SIG-M5 treated with dmso at 0.1 percent for 504 hours (cell line): Measurements from ENCODE around the gene CCSER1.
"Not testable (repeated sequence)": the region's sequence is repeated elsewhere in the genome, so short reads cannot be mapped to it uniquely, and the experiment has no call there.

Source experiments
- DNase-seq: peaks from one replicate; lab custom pipeline; 2025; ENCODE audit not compliant: unreplicated experiment; lab: John Stamatoyannopoulos, UW

The CCSER1 gene

GRCh38 chr4:90641861-90642599 is 514.8 kb downstream of the CCSER1 start:
- DNase-seq, result no peak

- DNase-seq, result no peak
These were observed 516.0 kb downstream of the CCSER1 start for GRCh38 chr4:90643156-90643555.

GRCh38 chr4:90648311-90648710 is 521.1 kb downstream of the CCSER1 start:
- no peak for DNase-seq

- DNase-seq, result no peak
These were observed 521.6 kb downstream of the CCSER1 start for GRCh38 chr4:90648791-90649190.

- no peak for DNase-seq
These were observed 533.5 kb downstream of the CCSER1 start for GRCh38 chr4:90660672-90661071.

- no peak for DNase-seq
These were observed 543.0 kb downstream of the CCSER1 start for GRCh38 chr4:90670183-90670582.

- no peak for DNase-seq
These were observed 562.5 kb downstream of the CCSER1 start for GRCh38 chr4:90689739-90690138.

GRCh38 chr4:90695411-90695810 is 568.2 kb downstream of the CCSER1 start:
- no peak for DNase-seq

- DNase-seq, result not testable (repeated sequence)
These were observed 578.3 kb downstream of the CCSER1 start for GRCh38 chr4:90705501-90705900.

GRCh38 chr4:90715242-90715641 is 588.0 kb downstream of the CCSER1 start:
- DNase-seq, result no peak

GRCh38 chr4:90718931-90719330 is 591.7 kb downstream of the CCSER1 start:
- no peak for DNase-seq

GRCh38 chr4:90727938-90728337 is 600.7 kb downstream of the CCSER1 start:
- DNase-seq, result no peak

GRCh38 chr4:90730752-90731151 is 603.6 kb downstream of the CCSER1 start:
- DNase-seq, result no peak

GRCh38 chr4:90733211-90733610 is 606.0 kb downstream of the CCSER1 start:
- DNase-seq, result no peak

GRCh38 chr4:90745176-90745575 is 618.0 kb downstream of the CCSER1 start:
- no peak for DNase-seq

GRCh38 chr4:90753068-90753467 is 625.9 kb downstream of the CCSER1 start:
- DNase-seq, result no peak

- no peak for DNase-seq
These were observed 630.4 kb downstream of the CCSER1 start for GRCh38 chr4:90757534-90758060.

GRCh38 chr4:90760059-90760458 is 632.9 kb downstream of the CCSER1 start:
- no peak for DNase-seq

- DNase-seq, result no peak
These were observed 639.6 kb downstream of the CCSER1 start for GRCh38 chr4:90766837-90767236.

GRCh38 chr4:90769251-90769650 is 642.1 kb downstream of the CCSER1 start:
- no peak for DNase-seq

GRCh38 chr4:90780193-90780592 is 653.0 kb downstream of the CCSER1 start:
- DNase-seq, result no peak

GRCh38 chr4:90786602-90787001 is 659.4 kb downstream of the CCSER1 start:
- no peak for DNase-seq

- DNase-seq, result no peak
These were observed 665.5 kb downstream of the CCSER1 start for GRCh38 chr4:90792696-90793095.
